Stimulated activated CD4-positive, alpha-beta T cell treated with anti-CD3 and anti-CD28 coated beads, Interleukin-1b, Interleukin-23, amount 100 ng/mL, for 1 hour (primary cell): Measurements from ENCODE around the gene SS18.
A peak's percentile ranks its signal among the peaks of the same experiment; 100 is the strongest.

ENCODE experiments used
- DNase-seq, 2 donors: peaks; one replicate each; pipeline ENCODE4 v3.0.0-alpha.2; 2020; ENCODE audit warnings: low read depth in 2 of 2

The SS18 gene

DNA sequence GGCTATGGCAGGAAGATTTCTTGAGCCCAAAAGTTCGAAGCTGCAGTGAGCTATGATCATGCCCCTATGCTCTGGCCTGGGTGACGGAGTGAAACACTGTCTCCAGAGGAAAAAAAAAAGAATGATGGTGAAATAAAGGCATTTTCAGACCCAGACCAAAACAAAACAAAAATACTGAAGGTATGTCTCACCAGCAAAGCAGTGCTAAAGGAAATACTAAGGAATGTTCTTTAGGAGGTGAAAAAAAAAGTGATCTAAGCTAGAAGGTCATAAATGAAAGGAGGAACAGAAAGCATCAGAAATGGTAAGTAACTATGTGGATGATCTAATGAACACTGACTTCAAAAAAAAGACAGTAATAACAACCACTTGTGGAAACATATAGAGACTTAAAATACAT lies 18.7 kb downstream of the SS18 start:
- no peak for DNase-seq

DNA sequence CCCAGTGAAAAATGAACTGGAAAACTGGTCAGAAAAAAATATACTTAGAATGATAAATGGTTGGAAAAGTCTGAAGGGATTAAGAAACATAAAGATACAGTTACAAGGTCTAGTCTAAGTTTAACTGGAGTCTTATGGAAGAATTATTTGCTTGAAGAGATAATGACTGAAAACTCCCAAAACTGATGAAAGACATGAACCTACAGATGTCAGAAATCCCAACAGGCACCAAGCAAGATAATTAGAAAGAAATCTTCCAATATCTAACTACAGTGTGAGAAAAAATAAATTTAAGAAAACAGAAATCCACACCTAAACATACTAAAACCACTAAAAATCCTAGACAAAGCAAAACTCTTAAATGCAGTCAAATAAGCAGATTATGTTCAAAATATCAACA lies 19.4 kb downstream of the SS18 start:
- no peak for DNase-seq

- no peak for DNase-seq
Measured at GRCh38 chr18:26059357-26059756, 31.1 kb downstream of the SS18 start.

DNA sequence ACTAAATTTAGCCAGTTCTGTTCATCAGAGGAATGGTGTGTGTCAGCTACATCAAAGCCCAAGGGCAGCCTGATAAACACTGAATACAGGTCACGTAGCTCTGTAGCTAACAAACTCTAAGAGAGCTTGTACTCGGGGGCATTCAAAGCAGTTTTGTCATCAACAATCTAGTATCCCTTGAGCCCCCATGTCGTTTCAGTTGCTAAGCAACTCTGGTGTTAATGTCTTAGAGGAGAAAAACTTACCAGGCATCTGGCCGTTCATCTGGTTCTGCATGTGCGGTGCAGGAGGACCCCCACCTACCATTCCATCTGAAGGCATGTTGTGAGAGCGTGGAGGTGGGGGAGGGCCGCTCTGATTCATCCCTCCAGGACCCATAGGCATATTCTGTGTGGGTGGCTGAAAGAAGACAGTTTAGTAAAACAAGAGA lies 33.1 kb downstream of the SS18 start:
- DNase-seq, result peak in 1 of 2 donors; percentile 0

- DNase-seq, result no peak
Measured at GRCh38 chr18:26056291-26056690, 34.1 kb downstream of the SS18 start.

DNA sequence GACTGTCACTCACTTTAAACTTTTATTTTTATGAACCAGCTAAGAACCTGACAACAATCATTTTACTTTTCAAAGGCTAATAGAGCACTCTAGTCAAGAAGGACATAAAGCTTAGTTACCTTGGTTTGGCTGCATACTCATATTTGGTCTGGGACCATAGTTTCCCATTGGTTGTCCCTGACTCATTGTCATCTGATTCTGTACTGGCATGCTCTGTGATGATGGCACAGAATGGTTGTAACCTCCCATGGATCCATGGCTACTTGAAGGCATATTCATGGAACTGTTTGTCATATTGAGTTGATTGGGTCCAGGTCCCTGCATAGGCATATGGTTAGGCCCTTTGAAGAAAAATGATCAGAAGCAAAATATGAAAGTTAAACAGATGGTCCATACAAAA lies 37.9 kb downstream of the SS18 start:
- DNase-seq, result no peak

DNA sequence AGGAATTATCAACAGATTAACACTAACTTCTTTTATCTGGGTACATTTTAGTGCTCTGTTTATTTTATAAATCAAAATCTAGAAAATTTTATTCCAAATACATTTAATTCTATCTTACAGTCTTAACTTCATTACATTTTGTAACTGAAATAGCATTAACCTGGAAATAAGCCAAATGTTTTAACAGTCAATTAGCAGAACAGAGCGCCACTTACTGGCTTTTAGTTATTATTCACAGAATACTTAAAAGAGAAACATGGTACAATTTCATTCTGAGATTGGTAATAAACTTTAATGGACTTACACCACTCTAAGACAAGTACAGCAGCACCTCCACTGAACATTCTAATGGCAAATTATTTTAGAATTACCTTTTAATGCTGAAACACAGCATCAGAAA lies 38.6 kb downstream of the SS18 start:
- no peak for DNase-seq

- no peak for DNase-seq
Measured at GRCh38 chr18:26046419-26047077, 43.9 kb downstream of the SS18 start.

- no peak for DNase-seq
Measured at GRCh38 chr18:26044807-26045206, 45.6 kb downstream of the SS18 start.

DNA sequence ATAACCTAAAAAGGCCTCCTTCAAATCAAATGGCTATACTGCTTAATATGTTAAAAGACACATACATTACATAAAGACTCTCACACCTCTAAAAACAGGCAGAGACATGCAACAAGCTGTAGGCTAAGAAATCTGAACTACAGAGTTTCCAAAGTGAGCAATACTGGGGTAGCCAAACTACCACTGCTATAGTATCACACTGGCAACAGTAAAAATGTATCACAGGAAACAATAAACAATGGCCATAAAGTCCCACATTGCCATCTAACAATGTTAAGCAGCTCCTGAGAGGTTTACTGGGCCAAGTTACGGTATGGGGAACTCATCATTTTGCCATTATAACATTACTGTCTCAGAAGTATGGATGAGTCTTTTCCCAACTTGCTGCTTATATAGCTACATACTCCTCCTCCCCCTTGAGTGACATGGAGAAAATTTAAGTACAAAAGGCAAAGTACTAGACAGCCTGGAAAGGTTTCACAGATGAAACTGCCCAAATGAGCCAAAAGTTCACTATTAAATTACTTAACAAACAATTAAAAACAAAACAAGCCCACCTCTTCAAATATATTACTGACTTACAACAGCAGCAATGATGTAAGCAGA lies 50.3 kb downstream of the SS18 start:
- no peak for DNase-seq

DNA sequence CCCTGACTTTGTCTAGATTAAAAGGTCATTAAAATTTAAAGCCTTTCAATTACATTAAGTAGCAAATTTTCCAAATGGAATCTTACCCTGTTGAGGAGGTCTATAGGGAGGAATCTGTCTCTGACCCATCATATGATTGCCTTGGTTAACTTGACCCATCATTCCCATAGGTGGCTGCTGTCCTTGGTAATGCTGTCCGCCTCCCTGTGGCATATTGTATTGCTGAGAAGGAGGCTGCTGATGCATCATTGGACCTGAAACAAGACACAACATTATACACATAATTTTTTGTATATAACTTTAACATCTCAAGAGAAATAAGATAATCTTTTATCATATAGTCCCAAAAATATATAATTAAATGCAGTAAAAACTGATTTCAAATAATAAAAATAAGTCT lies 51.2 kb downstream of the SS18 start:
- DNase-seq, result no peak

DNA sequence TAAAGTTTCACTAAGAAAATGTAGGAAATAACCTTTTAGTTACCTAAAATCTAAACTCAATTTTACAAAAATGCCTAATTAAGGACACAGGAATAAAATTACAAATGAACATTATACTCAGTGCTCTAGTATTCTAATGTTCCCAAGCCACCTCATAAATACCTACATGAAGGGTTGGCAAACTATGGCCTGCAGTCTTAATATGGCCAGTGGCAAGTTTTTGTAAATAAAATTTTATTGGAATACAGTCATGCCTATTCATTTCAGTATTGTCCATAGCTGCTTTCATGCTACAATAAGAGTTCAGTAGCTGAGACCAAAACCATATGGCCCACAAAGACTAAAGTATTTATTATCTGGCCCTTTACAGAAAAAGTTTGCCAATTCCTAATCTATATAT lies 53.8 kb downstream of the SS18 start:
- no peak for DNase-seq

DNA sequence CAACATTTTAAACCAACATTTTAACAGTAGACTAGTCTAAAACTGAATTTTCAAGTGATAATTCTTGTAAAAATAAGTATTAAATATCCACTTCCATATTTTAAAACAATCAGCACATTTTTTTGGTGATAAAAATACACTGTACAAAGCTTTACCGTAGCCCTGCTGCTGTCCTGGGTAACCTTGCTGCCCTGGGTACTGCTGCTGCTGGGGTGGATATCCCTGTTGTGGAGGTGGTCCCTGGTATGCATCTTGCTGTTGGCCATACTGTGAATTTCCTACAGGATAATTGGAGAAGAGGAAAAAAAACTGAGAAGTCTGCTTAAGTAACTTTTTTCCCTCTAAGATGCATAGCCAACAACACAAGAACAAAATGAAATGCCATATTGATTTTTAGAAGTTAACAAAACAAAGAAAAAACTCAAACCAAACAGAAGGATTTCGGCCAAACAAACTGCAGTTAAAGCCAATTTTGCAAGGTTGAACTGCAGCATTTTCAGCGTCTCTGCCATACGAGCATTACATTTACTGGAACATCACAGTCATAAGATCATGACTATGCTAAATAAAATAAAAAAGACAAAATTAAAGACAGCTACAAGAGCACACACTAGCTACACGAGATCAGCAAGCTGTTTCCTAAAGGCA lies 55.4 kb downstream of the SS18 start:
- no peak for DNase-seq

GRCh38 chr18:26022585-26022984 lies 67.8 kb downstream of the SS18 start:
- DNase-seq, result no peak

- DNase-seq, result no peak
Measured at GRCh38 chr18:26021061-26021754, 69.2 kb downstream of the SS18 start.

- DNase-seq, result no peak
Measured at GRCh38 chr18:26017929-26018328, 72.5 kb downstream of the SS18 start.

GRCh38 chr18:26014462-26014861 lies 76.0 kb downstream of the SS18 start:
- DNase-seq, result no peak

DNA sequence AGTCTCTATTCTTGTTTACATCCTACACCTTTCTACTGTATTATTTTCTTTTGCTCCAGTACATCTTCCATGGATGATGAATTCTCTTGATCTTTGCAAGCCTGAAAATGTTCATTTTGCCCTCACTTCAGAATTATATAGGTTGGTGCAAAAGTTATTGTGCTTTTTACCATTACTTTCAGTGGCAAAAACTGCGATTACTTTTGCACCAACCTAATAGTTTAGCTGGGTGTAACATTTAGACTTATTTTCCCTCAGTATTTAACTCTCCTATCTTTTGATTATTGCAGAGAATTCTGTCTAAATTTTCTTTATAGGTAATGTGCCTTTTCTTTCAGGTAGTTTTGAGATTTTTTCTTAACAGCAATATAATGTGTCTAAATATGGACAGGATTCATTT lies 81.8 kb downstream of the SS18 start:
- DNase-seq, result no peak

DNA sequence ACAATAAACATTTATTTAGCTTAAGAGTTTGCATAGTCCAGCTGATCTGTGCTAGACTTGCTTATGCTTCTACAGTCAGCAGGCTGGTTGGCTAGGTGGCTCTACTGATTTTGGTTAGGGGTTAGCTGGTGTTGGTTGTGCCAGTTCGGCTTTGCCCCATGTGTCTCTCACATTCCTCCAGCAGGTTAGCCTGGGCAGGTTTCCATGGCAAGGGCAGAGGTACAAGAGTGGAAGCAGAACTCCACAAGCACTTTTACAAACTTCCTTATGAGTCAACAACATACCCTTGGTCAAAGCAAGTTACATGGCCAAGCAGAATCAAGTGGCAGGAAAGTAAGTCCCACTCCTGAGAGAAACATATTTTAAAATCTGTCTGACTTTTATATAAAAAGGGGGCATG lies 82.3 kb downstream of the SS18 start:
- no peak for DNase-seq

- no peak for DNase-seq
Measured at GRCh38 chr18:26005950-26006349, 84.5 kb downstream of the SS18 start.

DNA sequence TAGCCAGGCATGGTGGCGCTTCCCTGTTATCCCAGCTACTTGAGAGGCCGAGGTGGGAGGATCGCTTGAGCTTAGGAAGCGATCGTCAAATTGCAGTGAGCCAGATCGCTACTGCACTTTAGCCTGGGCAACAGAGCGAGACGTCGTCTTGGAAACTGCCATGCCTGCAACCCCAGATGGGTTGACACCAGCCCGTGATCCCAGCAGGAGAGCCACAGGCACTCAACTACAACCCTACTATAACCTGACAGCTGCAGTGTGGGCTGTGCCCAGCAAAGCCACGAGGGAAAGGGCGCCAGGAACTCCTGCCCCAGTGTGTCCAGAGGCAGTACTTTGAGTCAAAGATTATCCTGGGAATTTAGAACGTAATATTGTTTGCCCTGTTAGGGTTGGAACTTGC lies 85.6 kb downstream of the SS18 start:
- DNase-seq, result no peak

DNA sequence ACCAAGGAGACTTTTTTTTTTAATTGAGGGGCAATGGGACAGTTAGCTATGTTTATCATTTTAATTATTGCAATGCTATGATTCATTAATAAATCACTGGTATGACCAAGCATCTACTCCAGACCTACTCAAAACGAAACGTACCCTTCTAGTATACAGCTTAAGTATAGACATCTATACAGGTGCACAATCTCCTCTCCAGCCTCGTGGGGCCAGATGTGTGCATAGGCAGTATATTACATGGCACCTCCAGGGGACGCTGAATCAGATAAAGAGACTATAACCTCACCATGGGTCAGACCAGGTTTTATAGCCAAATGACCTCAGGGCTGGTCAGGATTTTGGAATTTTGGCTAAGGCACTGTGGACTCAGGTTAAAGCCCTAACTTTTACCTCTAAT lies 86.6 kb downstream of the SS18 start:
- DNase-seq, result no peak

GRCh38 chr18:26003356-26003755 lies 87.1 kb downstream of the SS18 start:
- DNase-seq, result no peak
